Adrenal gland (tissue), 12 donors: Measurements from ENCODE around the gene TET2. TPM values are rescaled to one million over a fixed set of nuclear protein-coding genes. Genes with fewer than 3 reads are reported as not detected.

ENCODE experiments used
- DNase-seq, 7 donors: peaks; one replicate each; pipeline ENCODE4 v3.0.0-alpha.2; 2019 to 2020
- H3K27ac ChIP-seq, 5 donors: fragments of 200-600 bp; sonication (generic) in 4 of 5; 1 replicate in 3 of 5; 2 replicates in 2 of 5; pipeline versions ENCODE4 v1.5.1 to v1.8.0; 2016 to 2020; ENCODE audit warnings: mild to moderate bottlenecking in 1 of 5
- H3K27me3 ChIP-seq: fragments of 200-600 bp; 2 replicates; pipeline ENCODE4 v1.8.0; 2021
- H3K36me3 ChIP-seq, 2 donors: fragments of 200-600 bp; replicated peaks in 1 of 2; 1 replicate in 1 of 2; 2 replicates in 1 of 2; pipeline versions ENCODE4 v1.5.1 to v1.8.0; 2018 to 2022
- H3K4me1 ChIP-seq, 2 donors: fragments of 200-600 bp; replicated peaks in 1 of 2; 1 replicate in 1 of 2; 2 replicates in 1 of 2; pipeline versions ENCODE4 v1.5.1 to v1.8.0; 2018 to 2021
- H3K4me3 ChIP-seq, 4 donors: fragments of 200-600 bp; sonication (generic) in 3 of 4; one replicate each; pipeline ENCODE4 v1.5.1; 2016 to 2018
- H3K9me3 ChIP-seq, 3 donors: fragments of 200-600 bp; sonication (generic) in 1 of 3; replicated peaks in 1 of 3; 1 replicate in 2 of 3; 2 replicates in 1 of 3; pipeline versions ENCODE4 v1.5.1 to v1.8.0; 2016 to 2021
- POLR2A ChIP-seq, 2 donors: fragments of 450-650 bp; IDR thresholded peaks; one replicate each; pipeline ENCODE4 v1.6.1; 2017; ENCODE audit warnings: antibody characterized with exemption in 2 of 2, mild to moderate bottlenecking in 2 of 2, moderate library complexity in 1 of 2
- WGBS, 4 donors: extraction: QIAGEN DNeasy Blood & Tissue Kit in 2 of 4; methylation state at CpG; one replicate each; pipeline versions ENCODE4 v1.1.5 to v1.1.7; 2013 to 2017; 5-methylcytosine and 5-hydroxymethylcytosine counted together
- intact Hi-C, 2 donors: fragments of 100-400 bp; cut with DNase I; formaldehyde crosslinking; loops; one replicate each; pipeline versions ENCODE4 v1.14.1 to v1.15.0; 2022 to 2023
- polyA plus RNA-seq, 3 donors: library from polyadenylated mRNA; stranded (reverse); fragments of 200-250 nt in 2 of 3; fragments of 350-450 nt in 1 of 3; fragmentation: Illumina TruSeq in 1 of 3; extraction: RNeasy Lipid Tissue Mini Kit (QIAGEN cat#74804) in 1 of 3; gene quantifications; one replicate each; pipeline ENCODE4 v1.2.3, GENCODE V29; 2013 to 2014
- total RNA-seq, 9 donors: library from RNA; depleted of rRNA in 4 of 9; stranded (reverse); fragments of >200 nt in 4 of 9; fragments of 120-200 nt in 1 of 9; fragmentation: NEBNext Ultra II Directional in 1 of 9; extraction: Animal tissue kit (Norgen Biotek cat#: 25700) in 1 of 9; gene quantifications; one replicate each; pipeline versions ENCODE4 v1.1.0 to v1.2.4, GENCODE V29; 2013 to 2023
- TF ChIP-seq, protein P1 (sequence below), 6 experiments: fragments of 450-650 bp in 4 of 6; fragments of 200-600 bp in 2 of 6; sonication (generic) in 1 of 6; IDR thresholded peaks; 1 replicate in 5 of 6; 2 replicates in 1 of 6; pipeline versions ENCODE4 v1.5.1 to v1.8.0; 2016 to 2021; ENCODE audit warnings: antibody characterized with exemption in 6 of 6, mild to moderate bottlenecking in 2 of 6, moderate library complexity in 1 of 6
- donor health status: healthy with polysubstance abuse.
- donor health status: Bipolar disorder and iron deficiency.
- donor health status: DM: yes; HTN: yes; CAD: no.
- donor health status: DM: no; HTN: no; CAD: no.
- donor health status: DM: no; HTN: no; CAD: no.
- donor health status: DM: yes; HTN: yes; CAD: no.

TET2 gene
- total and polyA plus RNA-seq, 12 donors = 3.7 to 26.1 (median 14.6) TPM

DNA sequence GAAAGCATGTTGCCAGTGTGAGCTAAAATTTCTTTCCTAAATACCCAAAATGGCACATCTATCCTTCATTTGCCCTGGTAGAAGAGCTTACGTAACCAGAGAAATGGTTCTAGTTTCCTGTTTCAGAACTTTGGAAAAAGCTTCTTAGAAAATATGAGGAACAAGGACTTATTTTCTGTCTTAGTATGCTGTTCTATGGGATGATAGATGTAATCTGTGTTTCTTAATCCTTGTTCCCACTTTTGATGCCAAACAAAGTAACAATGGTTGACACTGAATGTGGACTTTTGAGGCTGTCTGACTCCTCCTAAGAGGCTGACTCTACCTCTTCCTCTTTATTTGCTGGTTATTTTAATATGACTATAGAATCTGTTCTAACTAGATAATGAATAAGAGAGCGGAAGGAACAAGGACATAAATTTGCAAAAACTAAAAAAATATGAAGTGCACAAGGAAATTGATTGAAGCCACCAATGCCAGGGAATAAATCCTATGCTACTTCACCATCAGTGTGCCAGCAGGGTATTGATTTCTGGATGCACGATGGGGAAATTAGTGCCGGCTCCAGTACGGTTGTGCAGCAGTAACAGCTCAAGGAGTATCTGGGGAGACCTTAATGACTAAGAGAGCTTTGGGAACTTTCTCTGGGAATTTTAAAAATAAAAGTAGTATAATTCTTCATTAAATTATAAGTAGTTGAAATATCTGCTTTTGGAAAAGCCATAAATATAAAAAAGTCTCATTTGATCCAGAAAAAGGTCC, 39.4 kb upstream of the TET2 start:
- TF ChIP-seq, protein P1, sequence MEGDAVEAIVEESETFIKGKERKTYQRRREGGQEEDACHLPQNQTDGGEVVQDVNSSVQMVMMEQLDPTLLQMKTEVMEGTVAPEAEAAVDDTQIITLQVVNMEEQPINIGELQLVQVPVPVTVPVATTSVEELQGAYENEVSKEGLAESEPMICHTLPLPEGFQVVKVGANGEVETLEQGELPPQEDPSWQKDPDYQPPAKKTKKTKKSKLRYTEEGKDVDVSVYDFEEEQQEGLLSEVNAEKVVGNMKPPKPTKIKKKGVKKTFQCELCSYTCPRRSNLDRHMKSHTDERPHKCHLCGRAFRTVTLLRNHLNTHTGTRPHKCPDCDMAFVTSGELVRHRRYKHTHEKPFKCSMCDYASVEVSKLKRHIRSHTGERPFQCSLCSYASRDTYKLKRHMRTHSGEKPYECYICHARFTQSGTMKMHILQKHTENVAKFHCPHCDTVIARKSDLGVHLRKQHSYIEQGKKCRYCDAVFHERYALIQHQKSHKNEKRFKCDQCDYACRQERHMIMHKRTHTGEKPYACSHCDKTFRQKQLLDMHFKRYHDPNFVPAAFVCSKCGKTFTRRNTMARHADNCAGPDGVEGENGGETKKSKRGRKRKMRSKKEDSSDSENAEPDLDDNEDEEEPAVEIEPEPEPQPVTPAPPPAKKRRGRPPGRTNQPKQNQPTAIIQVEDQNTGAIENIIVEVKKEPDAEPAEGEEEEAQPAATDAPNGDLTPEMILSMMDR (IDR thresholded peaks at IDR 0.05) = no peak
- TF ChIP-seq POLR2A (IDR thresholded peaks at IDR 0.05) = no peak
- no peak overlapping the region for H3K4me3 ChIP-seq
- intact Hi-C loops = no loop called here

DNA sequence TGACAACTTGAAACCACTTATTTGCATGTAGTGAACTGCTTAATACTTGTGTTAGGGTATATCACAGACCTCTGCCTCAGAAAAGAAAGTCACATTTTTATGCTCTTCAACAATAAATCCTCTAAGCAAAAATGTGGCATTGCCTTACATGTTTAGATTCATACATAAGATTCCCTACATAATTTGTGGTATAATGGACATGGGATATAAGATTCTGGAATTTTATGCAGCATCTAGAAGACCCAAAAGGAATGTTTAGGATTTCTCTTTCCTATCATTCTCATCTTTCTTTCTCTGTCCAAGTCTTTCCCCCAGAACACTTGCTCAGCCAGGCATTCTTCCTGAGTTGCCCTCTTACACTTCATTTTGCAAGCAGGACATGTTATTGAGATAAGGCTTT, 37.7 kb upstream of the TET2 start:
- no peaks in the 10 kb centered on the region for H3K27me3 ChIP-seq
- no peaks in the 10 kb centered on the region for H3K9me3 ChIP-seq
- no peaks in the 10 kb centered on the region for H3K36me3 ChIP-seq
- no peaks in the 10 kb centered on the region for H3K4me1 ChIP-seq
- intact Hi-C loops = no loop called here
- no peak overlapping the region for H3K27ac ChIP-seq
- no peak for DNase-seq
- H3K4me3 ChIP-seq = no peak overlapping the region
- TF ChIP-seq, protein P1 (IDR thresholded peaks at IDR 0.05) = no peak
- TF ChIP-seq POLR2A (IDR thresholded peaks at IDR 0.05) = no peak

More for the DNA sequence above, 39.4 kb upstream of the TET2 start:
- H3K4me1 ChIP-seq = no peaks in the 10 kb centered on the region
- H3K27me3 ChIP-seq = no peaks in the 10 kb centered on the region
- WGBS, 4 donors = 63 to 81% (median 75%) methylated on average over 5 of the region's 5 CpGs
- H3K27ac ChIP-seq = peak overlapping the region in 1 of 5 donors; percentile 57
- no peaks in the 10 kb centered on the region for H3K36me3 ChIP-seq
- no peaks in the 10 kb centered on the region for H3K9me3 ChIP-seq
- DNase-seq = no peak

DNA sequence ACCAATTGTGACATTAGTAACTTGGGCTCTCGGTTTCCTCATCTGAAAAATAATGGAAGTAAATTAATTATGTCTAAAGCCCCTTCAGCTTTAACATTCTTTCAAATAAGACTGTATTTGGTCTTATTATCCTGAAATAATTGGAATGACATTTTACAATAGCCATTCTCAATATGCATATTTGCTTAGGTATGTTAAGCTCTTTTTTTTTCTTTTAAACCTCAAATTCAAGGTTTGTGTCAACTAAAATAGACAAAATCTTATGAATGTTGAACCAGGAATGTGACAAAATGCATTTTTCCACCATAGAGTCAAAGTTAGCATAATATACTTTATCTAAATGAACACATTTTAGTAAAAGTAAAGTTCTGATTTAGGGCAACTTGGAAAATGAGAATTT, 34.4 kb upstream of the TET2 start:
- Histone ChIP-seq H3K4me1 (no peaks in the 10 kb centered on the region), H3K27me3 (no peaks in the 10 kb centered on the region), H3K4me3 (no peak overlapping the region), H3K9me3 (no peaks in the 10 kb centered on the region), H3K27ac (no peak overlapping the region), H3K36me3 (no peaks in the 10 kb centered on the region)
- no peak for DNase-seq
- 78 to 96% (median 84%) methylated on average over 1 of the region's 1 CpG for WGBS, 4 donors
- TF ChIP-seq, protein P1 (IDR thresholded peaks at IDR 0.05) = no peak
- no peak for TF ChIP-seq POLR2A (IDR thresholded peaks at IDR 0.05)
- intact Hi-C loops = no loop called here

DNA sequence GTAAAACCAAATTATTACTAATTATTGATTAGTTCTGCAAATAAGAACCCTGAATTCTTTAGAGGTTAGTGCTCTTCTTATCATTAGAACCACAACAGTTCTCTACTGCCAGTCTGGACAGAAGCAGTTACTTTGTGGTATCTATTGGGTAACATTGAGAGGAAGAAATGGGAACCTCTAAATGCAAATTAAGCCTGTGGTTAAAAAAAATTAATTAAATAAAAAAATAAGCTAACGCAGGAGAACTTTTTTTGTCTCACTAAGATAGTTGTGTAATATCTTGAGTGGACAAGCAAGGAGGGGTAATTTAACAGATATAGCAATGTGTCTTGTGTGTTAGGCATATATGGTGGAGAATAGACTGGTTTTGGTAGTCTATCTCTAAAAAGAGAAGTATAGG, 32.9 kb upstream of the TET2 start:
- intact Hi-C loops = no loop called here
- H3K4me1 ChIP-seq = no peaks in the 10 kb centered on the region
- TF ChIP-seq POLR2A (IDR thresholded peaks at IDR 0.05) = no peak
- TF ChIP-seq, protein P1 (IDR thresholded peaks at IDR 0.05) = no peak
- H3K27ac ChIP-seq = no peak overlapping the region
- no peaks in the 10 kb centered on the region for H3K27me3 ChIP-seq
- 43 to 56% (median 48%) methylated on average over 1 of the region's 1 CpG for WGBS, 4 donors
- DNase-seq = no peak
- no peaks in the 10 kb centered on the region for H3K9me3 ChIP-seq
- no peaks in the 10 kb centered on the region for H3K36me3 ChIP-seq
- no peak overlapping the region for H3K4me3 ChIP-seq
